ENCODE measurements around the gene WNT16.
"Not testable (repeated sequence)": the region's sequence is repeated elsewhere in the genome, so short reads cannot be mapped to it uniquely, and the experiment has no call there.

Gene WNT16

GRCh38 chr7:121300685-121301420, 27.9 kb upstream of the WNT16 start:
- H3K27ac Mint-ChIP-seq: no peak overlapping the region
- no peak for DNase-seq (ENCODE audit: low spot score)
- no peaks in the 10 kb centered on the region for H3K9me3 Mint-ChIP-seq
- no peak overlapping the region for H3K4me3 Mint-ChIP-seq
- H3K36me3 Mint-ChIP-seq (ENCODE audit: low read depth): no peaks in the 10 kb centered on the region
- H3K4me1 Mint-ChIP-seq (ENCODE audit: low read depth): no peaks in the 10 kb centered on the region
- H3K27me3 Mint-ChIP-seq (ENCODE audit: low read depth): peaks cover 4% of the 10 kb centered on the region

GRCh38 chr7:121301446-121302213, 27.2 kb upstream of the WNT16 start:
- DNase-seq (ENCODE audit: low spot score): no peak
- H3K27ac Mint-ChIP-seq: no peak overlapping the region
- H3K4me3 Mint-ChIP-seq: no peak overlapping the region

GRCh38 chr7:121302214-121302745, 26.5 kb upstream of the WNT16 start:
- Mint-ChIP-seq H3K27me3 (ENCODE audit: low read depth) (peaks cover 4% of the 10 kb centered on the region), H3K36me3 (ENCODE audit: low read depth) (no peaks in the 10 kb centered on the region), H3K9me3 (no peaks in the 10 kb centered on the region), H3K27ac (no peak overlapping the region), H3K4me1 (ENCODE audit: low read depth) (peaks cover 2% of the 10 kb centered on the region), H3K4me3 (no peak overlapping the region)
- no peak for DNase-seq (ENCODE audit: low spot score)

More at GRCh38 chr7:121301446-121302213, 27.2 kb upstream of the WNT16 start:
- peaks cover 4% of the 10 kb centered on the region for H3K27me3 Mint-ChIP-seq (ENCODE audit: low read depth)
- H3K4me1 Mint-ChIP-seq (ENCODE audit: low read depth): peaks cover 2% of the 10 kb centered on the region
- H3K36me3 Mint-ChIP-seq (ENCODE audit: low read depth): no peaks in the 10 kb centered on the region
- H3K9me3 Mint-ChIP-seq: no peaks in the 10 kb centered on the region

- Mint-ChIP-seq H3K9me3 (no peaks in the 10 kb centered on the region), H3K4me3 (no peak overlapping the region), H3K27ac (no peak overlapping the region), H3K4me1 (ENCODE audit: low read depth) (peaks cover 2% of the 10 kb centered on the region), H3K36me3 (ENCODE audit: low read depth) (no peaks in the 10 kb centered on the region), H3K27me3 (ENCODE audit: low read depth) (peaks cover 4% of the 10 kb centered on the region)
- DNase-seq (ENCODE audit: low spot score): no peak
Observed at GRCh38 chr7:121303422-121304101, 25.2 kb upstream of the WNT16 start.

- DNase-seq (ENCODE audit: low spot score): no peak
Observed at GRCh38 chr7:121304102-121304658, 24.6 kb upstream of the WNT16 start.

GRCh38 chr7:121305109-121305508, 23.7 kb upstream of the WNT16 start:
- no peaks in the 10 kb centered on the region for H3K9me3 Mint-ChIP-seq
- DNase-seq (ENCODE audit: low spot score): no peak
- H3K36me3 Mint-ChIP-seq (ENCODE audit: low read depth): no peaks in the 10 kb centered on the region
- H3K27me3 Mint-ChIP-seq (ENCODE audit: low read depth): peaks cover 8% of the 10 kb centered on the region
- H3K4me3 Mint-ChIP-seq: no peak overlapping the region
- H3K4me1 Mint-ChIP-seq (ENCODE audit: low read depth): peaks cover 2% of the 10 kb centered on the region
- no peak overlapping the region for H3K27ac Mint-ChIP-seq

More at GRCh38 chr7:121304102-121304658, 24.6 kb upstream of the WNT16 start:
- Mint-ChIP-seq H3K27ac (no peak overlapping the region), H3K4me3 (no peak overlapping the region), H3K4me1 (ENCODE audit: low read depth) (peaks cover 2% of the 10 kb centered on the region), H3K9me3 (no peaks in the 10 kb centered on the region), H3K27me3 (ENCODE audit: low read depth) (peaks cover 5% of the 10 kb centered on the region), H3K36me3 (ENCODE audit: low read depth) (no peaks in the 10 kb centered on the region)

GRCh38 chr7:121306565-121306964, 22.2 kb upstream of the WNT16 start:
- H3K36me3 Mint-ChIP-seq (ENCODE audit: low read depth): no peaks in the 10 kb centered on the region
- peaks cover 5% of the 10 kb centered on the region for H3K27me3 Mint-ChIP-seq (ENCODE audit: low read depth)
- DNase-seq (ENCODE audit: low spot score): no peak
- H3K4me1 Mint-ChIP-seq (ENCODE audit: low read depth): peaks cover 2% of the 10 kb centered on the region
- H3K9me3 Mint-ChIP-seq: no peaks in the 10 kb centered on the region
- no peak overlapping the region for H3K4me3 Mint-ChIP-seq
- H3K27ac Mint-ChIP-seq: no peak overlapping the region

GRCh38 chr7:121307021-121307574, 21.7 kb upstream of the WNT16 start:
- no peak for DNase-seq (ENCODE audit: low spot score)
- no peak overlapping the region for H3K4me3 Mint-ChIP-seq
- no peak overlapping the region for H3K27ac Mint-ChIP-seq
- no peaks in the 10 kb centered on the region for H3K9me3 Mint-ChIP-seq
- no peaks in the 10 kb centered on the region for H3K36me3 Mint-ChIP-seq (ENCODE audit: low read depth)
- H3K4me1 Mint-ChIP-seq (ENCODE audit: low read depth): peaks cover 2% of the 10 kb centered on the region
- peaks cover 8% of the 10 kb centered on the region for H3K27me3 Mint-ChIP-seq (ENCODE audit: low read depth)

GRCh38 chr7:121313220-121313792, 15.5 kb upstream of the WNT16 start:
- no peak overlapping the region for H3K27ac Mint-ChIP-seq
- H3K36me3 Mint-ChIP-seq (ENCODE audit: low read depth): no peaks in the 10 kb centered on the region
- no peak overlapping the region for H3K4me3 Mint-ChIP-seq
- H3K4me1 Mint-ChIP-seq (ENCODE audit: low read depth): no peaks in the 10 kb centered on the region
- peaks cover 18% of the 10 kb centered on the region for H3K27me3 Mint-ChIP-seq (ENCODE audit: low read depth)
- no peaks in the 10 kb centered on the region for H3K9me3 Mint-ChIP-seq
- no peak for DNase-seq (ENCODE audit: low spot score)

- H3K36me3 Mint-ChIP-seq (ENCODE audit: low read depth): no peaks in the 10 kb centered on the region
- DNase-seq (ENCODE audit: low spot score): no peak
- H3K4me1 Mint-ChIP-seq (ENCODE audit: low read depth): no peaks in the 10 kb centered on the region
- no peak overlapping the region for H3K27ac Mint-ChIP-seq
- H3K9me3 Mint-ChIP-seq: no peaks in the 10 kb centered on the region
- H3K27me3 Mint-ChIP-seq (ENCODE audit: low read depth): peaks cover 15% of the 10 kb centered on the region
- no peak overlapping the region for H3K4me3 Mint-ChIP-seq
Observed at GRCh38 chr7:121313793-121314676, 14.8 kb upstream of the WNT16 start.

- not testable (repeated sequence) for H3K9me3 Mint-ChIP-seq; H3K27ac Mint-ChIP-seq; DNase-seq (ENCODE audit: low spot score); H3K36me3 Mint-ChIP-seq (ENCODE audit: low read depth); H3K4me3 Mint-ChIP-seq; H3K4me1 Mint-ChIP-seq (ENCODE audit: low read depth)
- H3K27me3 Mint-ChIP-seq (ENCODE audit: low read depth): peaks cover 12% of the 10 kb centered on the region
Observed at GRCh38 chr7:121315170-121315569, 13.6 kb upstream of the WNT16 start.

- no peaks in the 10 kb centered on the region for H3K4me1 Mint-ChIP-seq (ENCODE audit: low read depth)
- peaks cover 27% of the 10 kb centered on the region for H3K27me3 Mint-ChIP-seq (ENCODE audit: low read depth)
- H3K9me3 Mint-ChIP-seq: no peaks in the 10 kb centered on the region
- no peak overlapping the region for H3K27ac Mint-ChIP-seq
- H3K4me3 Mint-ChIP-seq: no peak overlapping the region
- no peak for DNase-seq (ENCODE audit: low spot score)
- H3K36me3 Mint-ChIP-seq (ENCODE audit: low read depth): no peaks in the 10 kb centered on the region
Observed at GRCh38 chr7:121322460-121322859, 6.3 kb upstream of the WNT16 start.
